ENCODE measurements around the gene PPDPF.

Gene PPDPF

DNA sequence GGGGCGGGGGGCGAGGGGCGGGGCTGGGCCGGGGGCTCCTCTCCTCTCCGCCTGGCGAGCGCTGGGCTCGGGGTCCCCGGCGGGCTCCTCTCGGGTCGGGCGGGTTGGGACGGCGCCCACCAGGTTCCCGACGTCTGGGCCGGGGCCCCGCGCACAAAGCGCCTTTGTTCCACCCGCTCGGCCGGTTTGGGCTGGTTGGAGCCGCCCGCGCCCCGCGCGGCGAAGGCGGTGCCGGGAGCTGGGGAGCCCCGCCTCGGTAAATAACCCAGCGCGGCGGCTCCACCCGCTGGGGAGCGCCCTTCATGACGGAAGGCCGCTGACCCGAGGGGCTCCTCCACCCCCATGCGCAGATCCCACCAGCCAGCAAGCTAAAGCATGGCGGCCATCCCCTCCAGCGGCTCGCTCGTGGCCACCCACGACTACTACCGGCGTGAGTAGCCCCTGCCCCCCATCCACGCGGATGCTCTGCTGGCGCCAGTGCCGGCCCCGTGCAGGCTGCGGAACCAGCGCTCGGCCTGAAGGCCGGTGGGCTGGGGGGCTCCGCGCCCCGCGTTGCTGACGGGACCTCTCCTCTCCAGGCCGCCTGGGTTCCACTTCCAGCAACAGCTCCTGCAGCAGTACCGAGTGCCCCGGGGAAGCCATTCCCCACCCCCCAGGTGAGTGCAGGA lies 503 bp downstream of the PPDPF start:
- DNase-seq (ENCODE audit: low read depth, low spot score) = peak; percentile 53

DNA sequence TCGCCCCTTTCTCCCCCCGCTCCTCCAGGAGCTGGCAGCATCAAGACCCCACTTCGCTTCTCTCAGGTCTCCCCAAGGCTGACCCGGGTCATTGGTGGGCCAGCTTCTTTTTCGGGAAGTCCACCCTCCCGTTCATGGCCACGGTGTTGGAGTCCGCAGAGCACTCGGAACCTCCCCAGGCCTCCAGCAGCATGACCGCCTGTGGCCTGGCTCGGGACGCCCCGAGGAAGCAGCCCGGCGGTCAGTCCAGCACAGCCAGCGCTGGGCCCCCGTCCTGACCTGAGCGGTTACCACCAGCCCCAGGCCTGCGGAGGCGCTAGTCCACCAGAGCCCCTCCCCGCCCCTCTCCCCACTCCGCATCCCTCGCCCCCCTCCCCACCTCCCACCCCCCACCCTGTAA lies 1.0 kb downstream of the PPDPF start:
- DNase-seq (ENCODE audit: low read depth, low spot score) = peak; percentile 30

DNA sequence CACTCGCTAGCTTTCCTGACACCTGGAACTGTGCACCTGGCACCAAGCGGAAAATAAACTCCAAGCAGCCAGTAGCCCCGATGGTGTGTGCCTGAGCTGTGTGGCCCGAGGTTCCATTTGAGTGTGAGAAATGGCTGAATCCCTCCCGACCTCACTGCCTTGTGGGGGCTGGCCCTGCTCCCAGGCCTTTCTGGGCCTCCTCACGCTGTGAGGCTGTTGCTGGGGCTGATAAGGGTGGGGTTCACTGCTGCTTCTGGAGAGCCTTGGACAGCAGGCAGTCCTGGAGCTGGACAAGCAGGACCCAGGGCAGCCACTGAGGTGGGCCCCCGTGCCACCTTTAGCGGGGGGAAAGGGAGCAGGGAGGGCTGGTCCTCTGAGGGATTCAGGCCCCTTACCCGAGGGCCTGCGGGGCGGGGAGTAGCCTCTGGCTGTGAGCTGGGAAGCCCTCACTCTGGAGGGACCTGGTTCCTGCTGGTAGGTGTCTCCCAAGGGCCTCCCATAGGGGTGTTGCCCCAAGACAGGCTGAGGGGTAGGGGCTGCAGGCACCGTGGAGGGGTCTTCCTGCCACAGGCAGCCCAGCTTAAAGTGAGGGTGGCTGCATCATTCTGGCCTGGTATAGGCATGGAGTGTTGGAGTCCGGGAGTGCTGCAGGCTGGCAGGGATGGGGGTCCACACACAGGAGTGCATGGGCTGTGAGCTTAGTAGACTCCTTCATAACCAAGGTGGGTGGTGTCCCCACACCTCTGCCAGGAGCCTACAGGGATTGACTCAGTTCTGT lies 1.7 kb downstream of the PPDPF start:
- peak; percentile 8 for DNase-seq (ENCODE audit: low read depth, low spot score)

DNA sequence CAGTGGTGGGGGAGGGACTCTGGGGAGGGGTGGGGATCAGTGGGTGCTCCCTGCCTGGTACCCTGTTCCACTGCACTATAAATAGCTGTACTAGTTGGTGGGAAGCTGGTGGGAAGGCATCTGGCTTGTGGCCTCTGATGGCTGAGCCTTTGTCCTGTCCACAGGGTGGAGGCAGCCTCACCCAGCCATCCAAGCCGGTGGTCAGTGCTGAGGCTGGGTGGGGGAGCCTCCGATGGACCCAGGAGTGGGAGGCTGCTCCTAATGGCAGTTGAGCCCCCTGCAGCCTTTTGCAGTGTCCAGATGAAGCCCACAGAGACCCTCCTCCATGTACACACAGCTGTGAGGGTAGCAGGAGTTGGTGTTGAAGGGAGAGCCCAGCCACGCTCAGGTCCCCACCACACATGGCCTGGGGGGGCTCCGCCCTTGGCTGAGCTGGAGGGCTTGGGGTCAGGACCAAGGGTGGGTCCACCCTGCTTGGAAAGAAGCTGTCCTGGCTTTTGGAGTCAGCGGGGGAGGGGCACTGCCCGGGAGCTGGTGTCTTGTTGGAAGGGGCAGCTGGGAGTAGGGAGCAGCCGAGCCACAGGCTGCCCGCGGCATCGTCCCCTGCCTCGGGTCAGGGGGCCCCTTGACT lies 2.5 kb downstream of the PPDPF start:
- DNase-seq (ENCODE audit: low read depth, low spot score) = peak; percentile 5

DNA sequence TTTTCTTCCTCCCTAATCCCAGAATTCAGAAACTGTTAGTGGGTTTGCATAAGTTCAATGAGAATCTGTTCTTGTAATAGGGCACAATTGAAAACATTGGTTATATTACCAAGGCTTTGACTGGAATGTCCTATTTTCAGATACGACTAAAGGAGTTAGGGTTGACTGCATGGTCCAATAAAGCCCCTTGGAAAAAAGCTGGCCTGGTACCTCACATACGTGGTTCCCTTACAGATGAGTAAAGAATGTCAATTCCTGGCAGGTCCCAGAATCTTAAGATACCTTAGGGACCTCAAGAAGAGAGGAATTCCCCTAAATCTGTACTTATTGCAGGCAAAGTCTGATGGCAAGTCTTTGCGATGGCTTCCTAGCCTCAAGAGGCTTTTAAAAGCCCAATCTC lies 4.6 kb downstream of the PPDPF start:
- no peak for DNase-seq (ENCODE audit: low read depth, low spot score)

DNA sequence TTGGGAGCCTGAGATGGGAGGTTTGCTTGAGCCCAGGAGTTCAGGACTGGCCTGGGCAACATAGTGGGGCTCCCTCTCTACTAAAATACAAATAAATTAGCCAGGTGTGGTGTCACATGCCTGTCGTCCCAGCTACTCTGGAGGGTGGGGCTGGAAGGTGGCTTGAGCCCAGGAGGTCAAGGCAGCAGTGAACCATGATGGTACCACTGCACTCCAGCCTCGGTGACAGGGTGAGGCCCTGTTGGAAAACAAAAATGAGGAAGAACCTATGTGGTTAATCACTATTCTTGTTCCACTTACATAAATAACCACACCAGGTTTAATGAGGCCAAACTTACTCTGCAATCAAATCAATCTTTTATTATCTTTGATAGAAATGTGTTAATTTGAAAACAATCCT lies 5.4 kb downstream of the PPDPF start:
- DNase-seq (ENCODE audit: low read depth, low spot score) = peak; percentile 2

DNA sequence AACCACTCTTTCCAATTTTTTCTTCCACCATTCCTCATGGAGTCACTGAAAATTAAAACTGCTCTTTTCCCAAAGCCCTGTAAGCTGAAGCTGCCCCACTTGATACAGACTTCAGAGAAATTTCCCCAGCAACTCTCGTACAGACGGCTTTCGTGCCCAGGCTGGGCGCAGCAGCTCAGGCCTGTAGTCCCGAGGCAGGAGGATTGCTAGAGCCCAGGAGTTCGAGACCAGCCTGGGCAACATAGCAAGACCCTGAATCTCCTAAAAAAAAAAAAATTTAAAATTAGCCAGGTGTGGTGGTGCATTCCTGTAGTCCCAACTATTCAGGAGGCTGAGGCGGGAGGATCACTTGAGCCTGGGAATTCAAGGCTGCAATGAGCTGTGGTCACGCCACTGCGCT lies 6.6 kb downstream of the PPDPF start:
- DNase-seq (ENCODE audit: low read depth, low spot score) = no peak

DNA sequence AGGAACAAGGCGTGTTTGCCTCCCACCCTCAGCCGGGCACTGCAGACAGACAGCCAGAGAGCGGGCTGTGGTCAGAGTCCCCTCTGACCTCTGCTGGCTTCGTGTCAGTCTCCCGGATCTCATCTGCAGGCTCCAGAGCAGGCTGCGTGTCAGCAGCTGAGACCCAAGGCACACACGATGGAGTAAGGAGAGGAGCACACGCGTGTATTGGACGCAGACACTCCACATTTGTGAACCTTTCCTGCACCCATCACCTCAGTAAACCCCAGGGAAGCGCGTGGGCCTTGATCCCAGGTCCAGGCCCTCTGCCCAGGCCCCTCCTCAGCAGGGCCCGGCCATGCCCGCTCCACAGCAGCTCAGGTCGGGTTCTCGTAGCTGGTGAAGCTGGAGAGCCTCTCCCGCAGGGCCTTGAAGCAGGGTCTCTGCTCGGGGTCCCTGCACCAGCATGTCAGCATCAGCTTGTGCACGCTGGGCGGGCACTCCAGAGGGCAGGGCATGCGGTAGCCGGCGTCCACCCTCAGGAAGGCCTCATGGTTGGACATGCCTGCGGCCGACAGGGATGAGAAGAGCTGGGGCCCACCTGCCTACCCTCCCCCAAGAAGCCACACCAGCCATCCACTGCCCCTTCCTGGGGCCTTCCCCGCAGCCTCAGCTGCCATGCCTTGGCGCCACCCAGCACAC lies 8.8 kb downstream of the PPDPF start:
- DNase-seq (ENCODE audit: low read depth, low spot score) = peak; percentile 1

DNA sequence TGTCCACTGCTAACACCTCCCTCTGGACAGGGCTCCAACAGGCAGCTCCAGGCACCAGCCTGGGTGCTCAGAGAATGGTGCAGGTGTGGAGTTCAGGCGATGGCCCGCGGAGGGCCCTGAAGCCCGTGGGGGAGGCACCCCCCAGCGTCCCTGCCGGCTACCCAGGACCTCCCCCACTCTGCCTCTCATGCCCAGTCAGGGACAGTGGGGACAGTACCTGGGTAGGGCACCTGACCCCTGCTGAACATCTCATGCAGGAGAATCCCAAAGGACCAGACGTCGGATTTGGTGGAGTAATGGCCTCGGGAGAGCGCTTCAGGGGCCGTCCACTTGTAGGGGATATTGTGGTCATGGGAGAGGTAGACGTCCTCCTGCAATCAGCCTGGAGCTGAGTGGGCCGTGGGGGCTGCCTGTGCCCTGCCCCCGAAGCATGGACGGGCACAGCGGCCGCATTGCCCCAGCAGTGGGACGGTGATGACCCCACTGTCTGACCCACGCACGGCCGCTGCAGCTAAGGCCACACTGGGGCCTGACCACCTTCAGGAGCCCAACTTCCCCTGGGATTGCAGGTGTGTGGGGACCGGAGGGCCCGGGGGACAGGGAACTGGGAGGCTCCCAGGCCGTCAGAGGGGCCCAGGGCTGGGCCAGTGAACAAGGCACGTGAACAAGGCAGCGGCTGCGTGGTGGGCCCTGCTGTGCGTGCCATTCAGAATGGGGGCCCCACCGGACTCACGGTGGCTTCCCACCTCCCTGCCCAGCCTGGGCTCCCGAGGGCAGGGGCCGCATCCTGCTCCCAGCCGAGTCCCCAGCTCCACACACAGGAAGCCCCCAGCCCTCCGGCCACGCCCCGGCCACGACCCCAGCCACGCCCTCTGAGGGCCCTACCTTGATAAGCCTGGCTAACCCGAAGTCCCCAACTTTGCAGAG lies 9.6 kb downstream of the PPDPF start:
- DNase-seq (ENCODE audit: low read depth, low spot score) = no peak

DNA sequence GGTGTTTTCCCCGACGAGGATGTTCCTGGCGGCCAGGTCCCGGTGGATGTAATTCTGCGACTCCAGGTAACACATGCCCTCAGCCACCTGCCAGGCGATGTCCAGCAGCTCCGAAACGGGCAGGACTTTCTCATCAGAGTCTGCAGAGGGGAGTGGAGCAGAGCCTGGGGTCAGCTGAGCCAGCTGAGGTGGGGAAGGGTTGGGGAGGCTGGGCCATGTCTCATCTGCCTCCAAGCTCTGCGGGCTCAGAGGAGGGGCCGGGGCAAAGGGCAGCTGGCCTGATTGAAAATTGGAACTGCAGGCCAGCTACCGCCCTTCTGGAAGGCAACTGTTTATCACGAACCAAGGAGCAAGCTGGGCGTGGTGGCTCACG lies 10.2 kb downstream of the PPDPF start:
- DNase-seq (ENCODE audit: low read depth, low spot score) = peak; percentile 1

DNA sequence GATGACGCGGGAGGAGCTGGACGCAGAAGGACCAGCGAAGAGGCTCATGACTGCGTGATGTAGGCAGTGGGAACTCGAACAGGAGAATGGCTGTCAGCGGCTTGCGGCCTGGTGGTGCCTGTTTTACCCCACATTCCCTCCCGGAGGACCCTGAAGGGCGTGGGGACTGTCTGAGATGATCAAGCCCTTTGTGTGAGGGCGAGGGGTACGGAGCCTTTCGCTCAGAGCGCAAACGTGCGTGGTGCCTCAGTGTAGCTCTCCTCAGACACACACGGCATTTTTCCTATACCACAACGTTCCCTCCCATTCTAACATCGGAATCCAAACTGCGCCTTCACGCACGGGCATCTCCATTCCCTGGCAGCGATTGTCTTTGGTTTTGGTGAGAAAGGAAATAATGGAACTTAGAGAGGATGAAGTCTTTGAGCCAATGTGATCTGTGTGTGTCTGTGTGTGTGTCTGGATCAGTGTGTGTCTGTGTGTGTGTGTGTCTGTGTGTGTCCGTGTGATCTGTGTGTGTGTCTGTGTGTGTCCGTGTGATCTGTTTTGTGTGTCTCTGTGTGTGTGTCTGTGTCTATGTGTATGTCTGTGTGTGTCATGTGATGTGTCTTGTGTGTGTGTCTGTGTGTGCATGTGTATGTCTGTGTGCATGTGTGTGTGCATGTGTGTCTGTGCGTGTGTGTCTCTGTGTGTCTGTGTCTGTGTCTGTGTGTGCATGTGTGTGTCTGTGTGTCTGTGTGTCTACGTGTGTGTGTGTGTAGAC lies 11.3 kb downstream of the PPDPF start:
- DNase-seq (ENCODE audit: low read depth, low spot score) = peak; percentile 5

DNA sequence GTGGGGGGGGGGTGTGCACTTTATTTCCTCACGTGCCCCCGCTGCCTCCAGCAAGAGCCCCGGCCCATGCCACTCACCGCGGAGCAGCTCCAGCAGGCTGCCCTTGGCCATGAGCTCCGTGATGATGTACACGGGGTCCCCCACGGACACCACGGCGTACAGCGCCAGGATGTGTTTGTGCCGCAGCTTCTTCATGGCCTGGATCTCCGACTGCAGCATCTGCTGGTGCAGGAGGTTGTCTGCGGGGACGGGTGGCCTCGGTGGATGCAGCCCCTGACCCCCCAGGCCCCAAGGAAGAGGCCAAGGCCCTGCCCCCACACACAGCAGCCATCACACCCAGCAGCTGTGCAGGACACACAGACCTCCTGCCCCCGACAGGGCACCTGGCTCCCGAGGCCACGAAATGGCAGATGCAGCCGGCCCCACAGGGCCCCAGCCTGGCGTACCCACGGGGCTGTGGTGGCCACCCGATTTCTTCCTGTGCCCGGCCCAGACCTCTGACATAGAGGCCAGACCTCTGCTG lies 11.9 kb downstream of the PPDPF start:
- no peak for DNase-seq (ENCODE audit: low read depth, low spot score)

DNA sequence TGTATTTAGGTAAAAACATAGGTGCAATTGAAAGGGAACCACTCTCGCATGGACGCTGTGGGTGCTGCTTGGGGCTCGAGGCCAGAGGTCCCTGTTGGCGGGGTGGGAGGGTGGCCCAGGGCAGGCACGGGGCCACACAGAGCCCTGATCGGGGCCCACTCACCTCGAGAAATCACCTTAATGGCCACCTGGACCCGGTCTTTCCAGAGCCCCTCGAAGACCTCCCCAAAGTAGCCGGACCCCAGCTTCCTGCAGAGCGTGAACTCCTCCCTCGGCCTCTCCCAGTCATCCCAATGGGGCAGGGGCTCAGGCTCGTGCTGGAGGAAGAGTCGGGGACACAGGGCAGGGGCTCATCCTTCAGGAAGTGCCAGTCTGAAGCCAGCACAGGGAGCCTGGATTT lies 12.8 kb downstream of the PPDPF start:
- no peak for DNase-seq (ENCODE audit: low read depth, low spot score)

DNA sequence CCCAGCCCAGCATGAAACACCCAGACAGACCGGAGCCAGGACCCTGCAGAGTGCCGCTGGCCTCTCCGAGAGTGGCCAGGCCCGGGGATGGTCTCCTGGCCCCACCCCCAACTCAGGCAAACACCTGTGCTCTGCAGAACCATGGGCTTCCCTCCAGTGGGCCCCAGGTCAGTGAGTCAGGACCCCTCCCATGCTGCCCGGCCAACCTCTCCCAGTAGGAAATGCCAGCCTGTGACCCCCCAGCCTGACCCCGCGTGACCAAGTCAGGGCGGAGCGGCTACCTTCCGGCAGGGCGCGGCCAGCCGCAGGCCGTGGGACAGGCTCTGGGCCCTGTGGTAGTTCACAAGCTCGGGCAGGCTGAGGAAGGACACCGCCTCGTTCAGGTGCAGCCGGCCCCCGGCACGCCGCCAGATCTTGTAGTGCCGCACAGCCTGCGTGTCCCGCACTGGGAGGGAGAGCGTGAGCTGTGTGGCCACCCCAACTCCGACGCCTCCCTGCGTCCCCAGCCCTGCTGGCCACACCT lies 13.4 kb downstream of the PPDPF start:
- no peak for DNase-seq (ENCODE audit: low read depth, low spot score)

DNA sequence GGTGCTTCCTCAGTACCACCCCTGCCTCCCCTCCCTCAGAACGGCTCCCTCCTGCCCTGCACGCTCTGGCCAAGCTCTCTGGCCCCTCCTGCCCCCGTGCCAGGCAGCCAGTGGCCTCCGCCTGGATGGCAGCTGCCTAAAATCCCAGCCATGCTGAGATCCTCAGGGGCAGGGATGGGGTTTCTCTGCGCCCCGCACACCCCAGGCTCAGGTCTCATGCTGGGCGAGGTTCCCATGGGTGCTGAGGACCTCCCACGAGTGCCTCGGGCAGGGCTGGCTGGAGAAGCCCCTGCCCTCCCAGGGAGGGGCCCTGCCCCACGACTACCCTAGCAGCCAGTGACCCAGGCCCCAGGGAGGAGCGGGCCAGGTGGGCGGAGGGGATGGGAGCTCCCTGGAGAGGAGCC lies 13.9 kb downstream of the PPDPF start:
- no peak for DNase-seq (ENCODE audit: low read depth, low spot score)

DNA sequence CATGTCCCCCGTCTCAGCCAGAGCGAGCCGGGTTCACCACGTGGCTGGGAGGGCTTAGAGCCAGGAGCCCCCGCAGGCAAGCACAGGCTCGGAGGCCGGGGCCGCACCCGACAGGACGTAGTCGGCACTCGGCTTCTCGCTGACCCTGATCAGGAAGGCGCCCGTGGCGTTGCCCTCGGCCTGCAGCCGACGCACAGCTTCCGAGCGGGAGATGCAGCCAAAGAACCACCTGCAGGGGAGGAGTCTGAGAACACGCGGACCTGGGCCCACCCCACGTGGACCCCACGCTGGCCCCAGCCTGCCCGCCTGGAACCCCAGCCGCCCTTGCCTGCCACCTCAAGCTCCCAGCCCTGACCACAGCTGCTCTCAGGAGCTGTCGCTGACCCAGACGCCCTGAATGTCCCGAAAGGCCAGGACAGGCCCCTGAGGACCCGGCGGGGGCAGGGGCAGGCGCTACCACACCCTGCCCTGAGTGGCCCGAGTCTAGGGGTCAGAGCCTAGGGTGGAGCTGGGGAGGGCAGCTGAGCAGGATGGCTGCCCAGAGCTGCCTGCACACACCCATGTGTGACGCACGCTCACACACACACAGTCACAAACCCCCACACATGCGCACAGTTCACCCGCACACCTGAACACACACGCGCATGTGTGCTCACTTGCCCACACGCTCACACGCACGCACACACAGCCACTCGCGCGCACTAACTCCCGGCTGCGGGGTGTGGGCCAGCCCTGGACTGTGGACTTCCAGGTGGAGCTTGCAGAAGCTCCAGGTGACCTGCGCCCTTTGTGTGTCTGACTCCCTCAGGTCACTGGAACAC lies 14.5 kb downstream of the PPDPF start:
- DNase-seq (ENCODE audit: low read depth, low spot score) = no peak

DNA sequence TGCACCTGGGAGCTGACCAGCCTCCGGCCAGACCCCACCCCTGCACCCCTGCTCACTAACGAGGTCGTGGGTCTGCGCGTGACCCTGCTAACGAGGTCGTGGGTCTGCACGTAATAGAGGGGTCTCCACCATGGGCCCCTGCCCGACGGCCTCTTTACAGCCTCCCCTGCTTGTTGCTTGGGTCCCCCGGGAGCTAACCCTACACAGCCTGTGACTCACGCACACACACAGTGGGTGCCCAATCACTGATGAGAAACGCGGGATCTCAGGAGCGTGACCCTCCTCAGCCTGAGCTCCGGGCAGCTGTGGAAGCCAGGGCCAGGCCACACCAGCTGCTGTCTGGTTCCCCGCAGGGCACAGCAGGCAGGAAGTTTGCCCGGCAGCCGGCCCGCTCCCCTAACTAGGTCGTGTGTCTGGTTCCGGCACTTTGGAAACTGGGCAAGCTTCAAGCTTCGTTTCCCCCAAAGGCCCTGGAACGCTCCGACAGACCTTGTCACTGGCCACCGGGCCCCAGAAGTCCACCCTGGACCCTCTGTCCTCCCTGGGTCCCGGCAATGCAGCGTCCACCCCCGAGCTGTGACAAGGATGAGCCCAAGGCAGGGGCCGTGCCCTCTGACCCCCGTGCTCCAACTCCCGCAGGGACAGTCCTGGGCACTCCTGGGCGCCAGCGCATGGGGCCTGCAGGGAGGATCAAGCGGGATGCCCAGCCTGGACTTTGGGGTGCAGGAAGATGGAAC lies 15.8 kb downstream of the PPDPF start:
- no peak for DNase-seq (ENCODE audit: low read depth, low spot score)

DNA sequence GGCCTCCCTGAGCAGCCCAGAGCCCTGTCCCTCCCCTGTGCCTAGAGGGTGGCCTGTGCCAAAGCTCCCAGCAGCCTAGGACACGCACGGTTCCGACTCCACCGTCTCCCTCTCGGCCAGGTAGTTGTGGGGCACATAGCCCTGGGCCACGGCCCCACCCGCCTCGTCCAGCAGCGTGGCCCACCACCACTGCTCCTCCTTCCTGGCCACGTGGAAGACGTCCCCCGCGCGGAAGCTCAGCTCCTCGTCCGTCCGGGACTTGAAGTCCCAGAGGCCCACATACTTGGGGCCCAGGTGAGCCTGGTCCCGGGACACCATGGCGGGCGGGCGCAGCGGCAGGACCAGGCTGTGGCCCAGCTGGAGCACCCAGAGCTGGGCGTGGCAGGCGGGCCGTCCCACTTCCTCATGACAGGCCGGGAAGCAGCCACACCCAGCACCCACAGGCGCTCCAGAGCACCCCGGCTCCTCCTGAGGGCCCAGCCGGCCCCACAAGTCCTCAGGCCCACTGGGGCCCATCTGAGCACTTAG lies 16.5 kb downstream of the PPDPF start, which contains the start of gene PTK6:
PTK6 (minus strand) TSS at position 380 of the 528 bp plus-strand sequence; CDS start at position 318, 62 bp downstream.
- DNase-seq (ENCODE audit: low read depth, low spot score) = no peak

Measured in ELF-1 (cell line).